K562 (cell line): Measurements from ENCODE around the gene SCFD2. TPM values are rescaled to one million over a fixed set of nuclear protein-coding genes. Genes with fewer than 3 reads are reported as not detected.

ENCODE experiments used
- ATAC-seq: fragments of 200-7000 bp; cut with Tn5 transposase; 3 replicates; pipeline ENCODE4 v1.9.1; 2020; ENCODE audit warnings: moderate library complexity
- BruUV-seq: library from RNA; stranded (reverse); fragments of 400-500 nt; replicated peaks from 2 replicates; lab custom pipeline; 2021; lab: Mats Ljungman, UMichigan
- CTCF ChIA-PET: fragments of 300-600 bp; formaldehyde crosslinking; extraction: SDS; loops from one replicate; lab custom pipeline; 2021; ENCODE audit warnings: low intra/inter-chr PET ratio; lab: Yijun Ruan, JAX
- POLR2A ChIA-PET: fragments of 300-600, 350-650 bp; sonication (Branson Sonifier 250); formaldehyde crosslinking; extraction: SDS; loops from one replicate; lab custom pipeline; 2021; ENCODE audit warnings: antibody characterized with exemption, inconsistent platforms; lab: Yijun Ruan, JAX
- DNase-seq, 4 experiments: peaks; one replicate each; pipeline versions ENCODE4 v3.0.0 to v3.0.0-alpha.2; 2011 to 2018; ENCODE audit warnings: low spot score in 3 of 4, mixed read lengths in 3 of 4; ENCODE audit errors: extremely low read depth in 1 of 4
- FAIRE-seq: peaks from 2 replicates; lab custom pipeline; 2011; peaks lifted over from hg19 to GRCh38; lab: Jason Lieb, UNC
- H2AFZ ChIP-seq: 2 replicates; pipeline ENCODE4 v1.6.0; 2011; ENCODE audit warnings: low read depth, low read length, control low read depth, inconsistent platforms
- H3K27ac ChIP-seq: fragments of 200-600 bp; 3 replicates; pipeline ENCODE4 v1.8.0; 2011; ENCODE audit warnings: low read depth, mild to moderate bottlenecking, control low read depth, inconsistent platforms, low read length, moderate library complexity, mixed read lengths; ENCODE audit errors: extremely low read depth
- H3K27me3 ChIP-seq, 2 experiments: fragments of 300-600 bp in 1 of 2; 2 replicates in 1 of 2; 3 replicates in 1 of 2; pipeline versions ENCODE4 v1.6.0 to v1.8.0; 2011; ENCODE audit warnings: inconsistent platforms in 2 of 2, low read length in 2 of 2, mild to moderate bottlenecking in 1 of 2, mixed read lengths in 1 of 2, moderate library complexity in 1 of 2; ENCODE audit not compliant: control insufficient read depth in 2 of 2, insufficient read depth in 2 of 2
- H3K36me3 ChIP-seq: fragments of 300-600 bp; 3 replicates; pipeline ENCODE4 v1.8.0; 2011; ENCODE audit warnings: mild to moderate bottlenecking, low read length, inconsistent platforms; ENCODE audit not compliant: control insufficient read depth, insufficient read depth
- H3K4me1 ChIP-seq, 2 experiments: fragments of 200-600 bp in 1 of 2; replicated peaks in 1 of 2; 2 replicates in 1 of 2; 3 replicates in 1 of 2; pipeline versions ENCODE4 v1.5.1 to v1.8.0; 2011; ENCODE audit warnings: inconsistent platforms in 2 of 2, low read length in 2 of 2, mild to moderate bottlenecking in 1 of 2, mixed read lengths in 1 of 2, moderate library complexity in 1 of 2; ENCODE audit not compliant: control insufficient read depth in 2 of 2, insufficient read depth in 2 of 2
- H3K4me2 ChIP-seq: 2 replicates; pipeline ENCODE4 v1.6.1; 2011; ENCODE audit warnings: low read length, control low read depth, inconsistent platforms, mixed read lengths; ENCODE audit not compliant: insufficient read depth
- H3K4me3 ChIP-seq: fragments of 200-600 bp; sonication (generic), shearing (Covaris generic); 2 replicates; pipeline ENCODE4 v1.5.1; 2016; ENCODE audit warnings: control low read depth, inconsistent platforms
- H3K79me2 ChIP-seq: fragments of 200-600 bp; 3 replicates; pipeline ENCODE4 v1.8.0; 2011; ENCODE audit warnings: low read length, inconsistent platforms; ENCODE audit not compliant: control insufficient read depth, insufficient read depth
- H3K9ac ChIP-seq, 2 experiments: 2 replicates each; pipeline versions ENCODE4 v1.6.0 to v1.6.1; 2011; ENCODE audit warnings: low read depth in 2 of 2, low read length in 2 of 2, control low read depth in 1 of 2, inconsistent platforms in 1 of 2, mild to moderate bottlenecking in 1 of 2, mixed read lengths in 1 of 2; ENCODE audit not compliant: insufficient read depth in 1 of 2
- H3K9me1 ChIP-seq: one replicate; pipeline ENCODE4 v1.6.0; 2011; ENCODE audit warnings: inconsistent platforms, mild to moderate bottlenecking, low read length, moderate library complexity; ENCODE audit not compliant: control insufficient read depth, insufficient read depth
- H3K9me3 ChIP-seq: replicated peaks from 2 replicates; pipeline ENCODE4 v1.5.1; 2011; ENCODE audit warnings: low read depth, low read length, inconsistent platforms; ENCODE audit not compliant: control insufficient read depth, insufficient read depth
- H4K20me1 ChIP-seq: replicated peaks from 2 replicates; pipeline ENCODE4 v1.6.1; 2011; ENCODE audit warnings: low read length, inconsistent platforms, mixed read lengths; ENCODE audit not compliant: control insufficient read depth, insufficient read depth
- GATAD2A ChIP-seq: fragments of 450-650 bp; IDR thresholded peaks from 2 replicates; pipeline ENCODE4 v1.6.1; 2017
- KLF13 ChIP-seq: fragments of 450-650 bp; IDR thresholded peaks from 2 replicates; pipeline ENCODE4 v1.6.1; 2016; ENCODE audit warnings: missing genetic modification characterization, low read depth, mild to moderate bottlenecking, missing compliant biosample characterization, moderate library complexity, borderline replicate concordance
- NR2F6 ChIP-seq: fragments of 450-650 bp; formaldehyde crosslinking; IDR thresholded peaks from 2 replicates; pipeline ENCODE4 v1.4.0; 2020; ENCODE audit warnings: mild to moderate bottlenecking
- ZBTB1 ChIP-seq: sonication (generic); formaldehyde crosslinking; IDR thresholded peaks from 2 replicates; pipeline ENCODE4 v1.8.1; 2023; ENCODE audit warnings: missing genetic modification reagents, low read depth, mild to moderate bottlenecking, borderline replicate concordance
- WGBS: fragments of 100-300 bp; shearing (Covaris generic); methylation state at CpG from one replicate; pipeline ENCODE4 v1.1.6; 2016; ENCODE audit warnings: low coverage, mixed read lengths; ENCODE audit not compliant: insufficient coverage; ENCODE audit errors: missing lambda C conversion rate; 5-methylcytosine and 5-hydroxymethylcytosine counted together
- in situ Hi-C: fragments of 300-500 bp; cut with MboI; formaldehyde crosslinking; loops from 4 replicates; pipeline ENCODE4 v1.15.0; 2018; ENCODE audit warnings: inconsistent platforms, mixed read lengths
- intact Hi-C: fragments of 100-400 bp; cut with micrococcal nuclease; formaldehyde crosslinking; loops from 2 replicates; pipeline ENCODE4 v1.14.2; 2022
- polyA plus RNA-seq, 8 experiments: library from polyadenylated mRNA; depleted of rRNA in 4 of 8; stranded (reverse) in 5 of 8; unstranded in 3 of 8; fragments of >200 nt; fragmentation: Nextera tagmentation in 2 of 8; fragmentation: Illumina TruSeq in 1 of 8; extraction: Ambion mirVana in 2 of 8; extraction: Trizol in 1 of 8; gene quantifications; 2 replicates each; pipeline versions ENCODE4 v1.2.1 to v1.2.3, GENCODE V29; 2011 to 2014; ENCODE audit warnings: inconsistent platforms in 1 of 8, missing spikeins in 1 of 8
- total RNA-seq, 7 experiments: library from RNA; depleted of rRNA in 6 of 7; stranded (reverse); fragments of >200 nt in 6 of 7; fragmentation: Illumina TruSeq in 2 of 7; extraction: Trizol in 2 of 7; gene quantifications; 2 replicates each; pipeline versions ENCODE4 v1.2.1 to v1.2.3, GENCODE V29; 2011 to 2021; ENCODE audit warnings: low replicate concordance in 1 of 7
- TF ChIP-seq, protein P1 (sequence below): fragments of 450-650 bp; IDR thresholded peaks from 2 replicates; pipeline ENCODE4 v1.6.1; 2014; ENCODE audit warnings: low read depth, mild to moderate bottlenecking, moderate library complexity, borderline replicate concordance
- TF ChIP-seq, protein P2 (sequence below): fragments of 450-650 bp; formaldehyde crosslinking; IDR thresholded peaks from 2 replicates; pipeline ENCODE4 v1.4.0; 2022; ENCODE audit warnings: mild to moderate bottlenecking, moderate library complexity
- TF ChIP-seq, protein P3 (sequence below), 2 experiments: fragments of 450-650 bp; IDR thresholded peaks; 2 replicates each; pipeline ENCODE4 v1.6.1; 2016; ENCODE audit warnings: mild to moderate bottlenecking in 2 of 2, borderline replicate concordance in 1 of 2, low read depth in 1 of 2, moderate library complexity in 1 of 2

Gene SCFD2
- total and polyA plus RNA-seq, 9 of the 15 experiments (the other 6 are each of a cell fraction or from before 2014, with no cell fraction given): 5.7 to 30.3 (median 22.8) TPM

DNA sequence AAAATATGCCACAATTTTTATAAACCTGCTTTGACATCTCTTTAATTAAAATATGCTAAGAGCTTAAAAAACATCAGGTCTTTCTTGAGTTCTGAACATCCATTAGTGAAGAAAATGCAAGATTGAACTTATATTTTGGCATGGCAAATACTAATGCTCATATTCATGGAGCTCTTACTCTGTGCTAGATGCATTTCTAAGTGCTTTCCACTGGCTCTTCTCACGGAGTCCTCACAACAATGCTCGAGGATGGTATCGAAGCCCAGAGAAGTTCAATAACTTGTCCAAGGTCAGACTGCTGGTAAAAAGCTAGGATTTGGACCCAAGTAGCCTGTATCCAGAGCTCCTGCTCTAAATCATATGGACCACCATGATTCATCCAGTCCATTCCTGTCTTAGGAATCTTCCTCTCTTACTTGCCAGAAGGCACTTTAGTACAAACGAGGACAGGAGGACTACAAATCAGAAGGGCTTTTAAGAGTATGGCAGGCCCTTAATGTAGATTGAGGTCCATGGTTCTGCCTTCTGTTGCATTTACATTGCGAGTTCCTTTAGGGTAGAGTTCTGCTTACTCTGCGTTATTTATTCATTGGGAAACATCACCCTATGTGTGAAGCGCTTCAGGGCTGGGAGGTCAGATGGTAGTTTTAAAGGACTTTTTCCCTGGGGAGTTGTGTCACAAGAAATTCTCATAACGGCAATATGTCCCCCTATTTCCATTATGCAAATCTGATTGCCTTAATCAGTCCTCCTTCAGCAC is 304.6 kb downstream of the SCFD2 start:
- in situ Hi-C loops (no loop called here), intact Hi-C loops (no loop called here)
- Histone ChIP-seq H3K4me1 (no peaks in the 10 kb centered on the region), H3K9me3 (no peaks in the 10 kb centered on the region), H3K4me3 (no peak overlapping the region), H4K20me1 (no peaks in the 10 kb centered on the region), H3K9me1 (no peaks in the 10 kb centered on the region), H3K27me3 (no peaks in the 10 kb centered on the region), H3K9ac (no peak overlapping the region), H2AFZ (no peak overlapping the region), H3K36me3 (no peaks in the 10 kb centered on the region), H3K79me2 (no peaks in the 10 kb centered on the region), H3K27ac (no peak overlapping the region), H3K4me2 (no peak overlapping the region)
- 68% methylated on average over 8 of the region's 8 CpGs for WGBS
- BruUV-seq: no TSS peak
- ATAC-seq: no peak
- ChIA-PET CTCF (no interaction called here), POLR2A (interaction anchor here (1.1 kb wide), 1 partner anchor 12 kb away, joined by 3 read pairs; no protein-coding TSS in a partner anchor)
- FAIRE-seq: no peak
- no peak for DNase-seq
- no peak for TF ChIP-seq NR2F6 (CRISPR knock-in tag)
- TF ChIP-seq ZBTB1 (CRISPR knock-in tag): no peak
- no peak for TF ChIP-seq GATAD2A
- TF ChIP-seq, protein P1, sequence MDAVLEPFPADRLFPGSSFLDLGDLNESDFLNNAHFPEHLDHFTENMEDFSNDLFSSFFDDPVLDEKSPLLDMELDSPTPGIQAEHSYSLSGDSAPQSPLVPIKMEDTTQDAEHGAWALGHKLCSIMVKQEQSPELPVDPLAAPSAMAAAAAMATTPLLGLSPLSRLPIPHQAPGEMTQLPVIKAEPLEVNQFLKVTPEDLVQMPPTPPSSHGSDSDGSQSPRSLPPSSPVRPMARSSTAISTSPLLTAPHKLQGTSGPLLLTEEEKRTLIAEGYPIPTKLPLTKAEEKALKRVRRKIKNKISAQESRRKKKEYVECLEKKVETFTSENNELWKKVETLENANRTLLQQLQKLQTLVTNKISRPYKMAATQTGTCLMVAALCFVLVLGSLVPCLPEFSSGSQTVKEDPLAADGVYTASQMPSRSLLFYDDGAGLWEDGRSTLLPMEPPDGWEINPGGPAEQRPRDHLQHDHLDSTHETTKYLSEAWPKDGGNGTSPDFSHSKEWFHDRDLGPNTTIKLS: no peak
- TF ChIP-seq KLF13 (tag): no peak
- TF ChIP-seq, protein P2, sequence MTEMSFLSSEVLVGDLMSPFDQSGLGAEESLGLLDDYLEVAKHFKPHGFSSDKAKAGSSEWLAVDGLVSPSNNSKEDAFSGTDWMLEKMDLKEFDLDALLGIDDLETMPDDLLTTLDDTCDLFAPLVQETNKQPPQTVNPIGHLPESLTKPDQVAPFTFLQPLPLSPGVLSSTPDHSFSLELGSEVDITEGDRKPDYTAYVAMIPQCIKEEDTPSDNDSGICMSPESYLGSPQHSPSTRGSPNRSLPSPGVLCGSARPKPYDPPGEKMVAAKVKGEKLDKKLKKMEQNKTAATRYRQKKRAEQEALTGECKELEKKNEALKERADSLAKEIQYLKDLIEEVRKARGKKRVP (CRISPR knock-in tag): no peak
- TF ChIP-seq, protein P3, sequence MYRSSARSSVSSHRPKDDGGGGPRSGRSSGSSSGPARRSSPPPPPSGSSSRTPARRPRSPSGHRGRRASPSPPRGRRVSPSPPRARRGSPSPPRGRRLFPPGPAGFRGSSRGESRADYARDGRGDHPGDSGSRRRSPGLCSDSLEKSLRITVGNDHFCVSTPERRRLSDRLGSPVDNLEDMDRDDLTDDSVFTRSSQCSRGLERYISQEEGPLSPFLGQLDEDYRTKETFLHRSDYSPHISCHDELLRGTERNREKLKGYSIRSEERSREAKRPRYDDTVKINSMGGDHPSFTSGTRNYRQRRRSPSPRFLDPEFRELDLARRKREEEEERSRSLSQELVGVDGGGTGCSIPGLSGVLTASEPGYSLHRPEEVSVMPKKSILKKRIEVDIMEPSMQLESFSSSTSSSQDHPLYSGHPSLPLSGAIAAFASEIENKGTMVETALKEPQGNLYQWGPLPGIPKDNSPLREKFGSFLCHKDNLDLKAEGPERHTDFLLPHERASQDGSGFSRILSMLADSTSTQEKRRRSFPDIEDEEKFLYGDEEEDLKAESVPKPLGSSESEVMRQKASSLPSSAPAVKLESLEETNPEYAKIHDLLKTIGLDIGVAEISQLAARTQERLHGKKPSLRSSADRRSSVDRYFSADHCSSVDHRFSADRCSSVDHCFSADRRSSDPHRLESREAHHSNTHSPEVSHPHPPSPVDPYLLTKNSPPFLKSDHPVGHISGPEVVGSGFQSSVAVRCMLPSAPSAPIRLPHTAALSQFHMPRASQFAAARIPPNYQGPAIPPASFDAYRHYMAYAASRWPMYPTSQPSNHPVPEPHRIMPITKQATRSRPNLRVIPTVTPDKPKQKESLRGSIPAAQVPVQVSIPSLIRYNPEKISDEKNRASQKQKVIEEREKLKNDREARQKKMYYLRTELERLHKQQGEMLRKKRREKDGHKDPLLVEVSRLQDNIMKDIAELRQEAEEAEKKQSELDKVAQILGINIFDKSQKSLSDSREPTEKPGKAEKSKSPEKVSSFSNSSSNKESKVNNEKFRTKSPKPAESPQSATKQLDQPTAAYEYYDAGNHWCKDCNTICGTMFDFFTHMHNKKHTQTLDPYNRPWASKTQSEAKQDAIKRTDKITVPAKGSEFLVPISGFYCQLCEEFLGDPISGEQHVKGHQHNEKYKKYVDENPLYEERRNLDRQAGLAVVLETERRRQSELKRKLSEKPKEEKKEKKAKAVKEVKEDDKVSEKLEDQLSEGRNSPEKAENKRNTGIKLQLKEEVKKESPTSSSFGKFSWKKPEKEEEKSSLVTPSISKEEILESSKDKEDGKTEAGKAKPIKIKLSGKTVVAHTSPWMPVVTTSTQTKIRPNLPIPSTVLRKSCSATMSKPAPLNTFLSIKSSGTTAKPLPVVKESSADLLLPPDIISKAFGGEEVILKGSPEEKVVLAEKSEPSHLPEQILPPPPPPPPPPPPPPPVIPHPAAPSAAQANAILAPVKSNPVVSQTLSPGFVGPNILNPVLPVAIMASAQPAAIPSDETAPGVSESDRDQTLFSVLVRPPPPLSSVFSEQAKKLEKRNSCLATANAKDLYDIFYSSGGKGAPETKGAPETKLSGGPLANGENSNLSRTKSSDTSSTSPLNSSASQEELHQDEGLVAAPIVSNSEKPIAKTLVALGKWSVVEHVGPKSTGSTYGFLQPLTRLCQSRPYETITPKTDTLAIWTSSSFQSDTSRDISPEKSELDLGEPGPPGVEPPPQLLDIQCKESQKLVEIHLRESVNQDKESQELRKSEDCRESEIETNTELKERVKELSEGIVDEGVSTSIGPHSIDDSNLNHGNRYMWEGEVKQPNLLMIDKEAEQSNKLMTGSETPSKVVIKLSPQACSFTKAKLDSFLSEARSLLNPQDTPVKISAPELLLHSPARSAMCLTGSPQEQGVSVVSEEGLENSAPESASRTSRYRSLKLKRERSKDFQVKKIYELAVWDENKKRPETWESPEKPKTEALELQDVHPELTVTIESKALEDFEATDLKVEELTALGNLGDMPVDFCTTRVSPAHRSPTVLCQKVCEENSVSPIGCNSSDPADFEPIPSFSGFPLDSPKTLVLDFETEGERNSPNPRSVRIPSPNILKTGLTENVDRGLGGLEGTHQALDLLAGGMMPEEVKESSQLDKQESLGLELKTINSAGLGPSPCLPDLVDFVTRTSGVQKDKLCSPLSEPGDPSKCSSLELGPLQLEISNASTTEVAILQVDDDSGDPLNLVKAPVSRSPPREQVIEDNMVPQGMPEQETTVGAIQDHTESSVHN (IDR thresholded peaks at IDR 0.05; ENCODE audit: borderline replicate concordance in 1 of 2, low read depth in 1 of 2): no peak
